Ovary (tissue), 3 donors: ENCODE measurements around the gene PSMD4.

Experiments
- CTCF ChIP-seq, 3 donors: fragments of 450-650 bp in 2 of 3; fragments of 200-600 bp in 1 of 3; IDR thresholded peaks; one replicate each; pipeline versions ENCODE4 v1.5.1 to v1.8.0; 2016 to 2022; ENCODE audit warnings: antibody characterized with exemption in 3 of 3, mild to moderate bottlenecking in 1 of 3
- EP300 ChIP-seq: sonication (generic); formaldehyde crosslinking; IDR thresholded peaks from one replicate; pipeline ENCODE4 v1.6.1; 2017; ENCODE audit warnings: antibody characterized with exemption
- POLR2A ChIP-seq: fragments of 450-650 bp; IDR thresholded peaks from one replicate; pipeline ENCODE4 v1.6.1; 2017; ENCODE audit warnings: antibody characterized with exemption, mild to moderate bottlenecking, moderate library complexity
- donor health status: DM: no; HTN: no; CAD: no.

- TF ChIP-seq CTCF (IDR thresholded peaks at IDR 0.05) (no peak), POLR2A (no peak), EP300 (no peak)
These were observed 59.0 kb downstream of the PSMD4 start for GRCh38 chr1:151313501-151313900.
